ENCODE data around the gene COLGALT1. TPM values are rescaled to one million over a fixed set of nuclear protein-coding genes. Genes with fewer than 3 reads are reported as not detected.
"Not testable (repeated sequence)": the region's sequence is repeated elsewhere in the genome, so short reads cannot be mapped to it uniquely, and the experiment has no call there.

COLGALT1 gene
- 10 to 100 TPM; 48.3 to 53.3 TPM for total RNA-seq
- long read RNA-seq, transcript COLGALT1-201 (12 exons, 3,704 nt), result minor isoform, 20 of 97 reads
- long read RNA-seq, transcript COLGALT1-202 (2 exons, 2,941 nt), result major isoform, 21 of 97 reads
- long read RNA-seq, partial matches to known transcripts, result 51 of 97 reads
- long read RNA-seq, other reads (novel, unspliced or antisense), result 5 of 97 reads

DNA sequence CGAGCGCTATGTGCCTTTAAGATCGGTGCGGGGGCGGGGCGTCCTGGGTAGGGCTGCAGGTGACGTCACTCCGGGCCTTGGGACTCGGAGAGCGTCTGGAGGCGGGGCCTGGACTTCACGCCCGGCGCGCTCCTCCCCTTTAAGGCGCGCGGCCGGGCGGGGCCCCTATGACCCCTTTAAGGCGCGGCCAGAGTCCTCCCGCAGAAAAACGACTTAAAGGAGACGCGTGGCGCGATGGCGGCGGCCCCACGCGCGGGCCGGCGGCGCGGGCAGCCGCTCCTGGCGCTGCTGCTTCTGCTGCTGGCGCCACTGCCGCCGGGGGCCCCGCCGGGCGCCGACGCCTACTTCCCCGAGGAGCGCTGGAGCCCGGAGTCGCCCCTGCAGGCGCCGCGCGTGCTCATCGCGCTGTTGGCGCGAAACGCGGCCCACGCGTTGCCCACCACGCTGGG, at the start of gene COLGALT1:
Gene COLGALT1, plus strand, starts transcription at position 170 of the 449 bp plus-strand sequence. Its CDS starts 65 bp downstream, at position 235.
- intact Hi-C loops (cut with DNase I, micrococcal nuclease), result no loop called here
- DNase-seq (peak; percentile 97 to 100), ATAC-seq (peak; percentile 96)

DNA sequence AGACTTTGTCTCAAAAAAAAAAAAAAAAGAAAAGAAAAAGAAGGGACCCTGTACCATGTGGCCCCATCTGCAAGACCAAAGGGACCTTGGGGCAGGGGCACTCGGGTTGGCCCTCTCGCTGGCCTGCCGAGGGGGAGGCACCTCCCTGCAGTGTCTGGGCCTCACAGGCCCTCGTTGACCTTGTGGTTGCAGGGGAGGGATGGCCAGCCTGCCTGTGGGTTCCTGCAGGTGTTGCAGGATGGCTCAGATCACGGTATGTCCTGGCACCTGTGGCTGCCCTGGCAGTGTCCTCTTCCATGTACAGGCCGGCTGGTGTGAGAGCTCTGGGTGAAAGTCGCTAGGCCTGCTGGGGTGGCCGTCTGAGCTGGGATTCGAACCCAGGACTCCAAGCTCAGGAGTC, 48.7 kb upstream of the COLGALT1 start:
- ATAC-seq (no peak), DNase-seq (no peak)
- intact Hi-C loops (cut with DNase I, micrococcal nuclease), result no loop called here

DNA sequence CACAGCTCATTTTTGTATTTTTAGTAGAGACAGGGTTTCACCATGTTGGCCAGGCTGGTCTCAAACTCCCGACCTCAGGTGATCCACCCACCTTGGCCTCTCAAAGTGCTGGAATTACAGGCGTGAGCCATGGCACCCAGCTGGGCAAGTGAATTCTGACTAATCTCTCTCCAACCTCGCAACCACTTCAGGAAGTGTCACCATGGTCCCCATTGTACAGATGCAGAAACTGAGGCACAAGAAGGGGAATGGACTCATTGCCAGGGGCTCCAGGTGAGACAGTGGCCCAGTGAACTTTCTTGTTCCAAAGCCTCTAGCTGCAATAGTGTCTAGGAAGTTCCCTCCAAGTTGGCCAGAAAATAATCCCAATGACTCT, 46.9 kb upstream of the COLGALT1 start:
- intact Hi-C loops (cut with DNase I, micrococcal nuclease); ATAC-seq: not testable (repeated sequence)

DNA sequence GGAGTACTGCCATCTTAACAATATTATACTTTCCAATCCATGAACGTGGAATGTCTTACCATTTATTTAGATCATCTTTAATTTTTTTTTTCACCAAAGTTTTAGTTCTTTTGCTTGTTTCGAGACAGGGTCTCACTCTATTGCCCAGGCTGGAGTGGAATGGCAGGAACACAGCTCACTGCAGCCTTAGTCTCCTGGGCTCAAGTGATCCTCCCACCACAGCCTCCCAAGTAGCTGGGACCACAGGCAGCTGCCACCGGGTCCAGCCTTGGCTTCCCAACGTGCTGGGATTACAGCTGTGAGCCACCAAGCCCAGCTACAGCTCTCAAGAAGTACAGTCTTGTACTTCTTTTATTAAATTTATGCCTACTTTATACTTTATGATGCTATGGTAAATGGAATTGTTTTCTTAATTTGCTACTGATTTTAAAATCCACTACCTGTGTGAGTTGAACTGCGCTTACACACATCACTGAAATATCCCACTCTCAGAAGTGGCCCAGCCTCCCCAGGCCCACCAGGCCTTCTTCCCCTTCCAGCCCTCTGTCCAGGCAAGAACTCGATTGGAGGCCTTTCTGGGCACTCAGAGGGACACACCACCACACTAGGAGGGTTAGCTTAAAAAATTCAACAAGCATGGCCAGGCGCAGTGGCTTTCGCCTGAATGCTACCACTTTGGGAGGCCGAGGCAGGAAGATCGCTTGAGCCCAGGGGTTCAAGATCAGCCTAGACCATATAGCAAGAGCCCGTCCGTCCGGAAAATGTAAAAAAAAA, 45.0 kb upstream of the COLGALT1 start:
- no peak for ATAC-seq
- intact Hi-C loops (cut with DNase I, micrococcal nuclease), result no loop called here

More for the DNA sequence above, 46.9 kb upstream of the COLGALT1 start:
- not testable (repeated sequence) for DNase-seq

DNA sequence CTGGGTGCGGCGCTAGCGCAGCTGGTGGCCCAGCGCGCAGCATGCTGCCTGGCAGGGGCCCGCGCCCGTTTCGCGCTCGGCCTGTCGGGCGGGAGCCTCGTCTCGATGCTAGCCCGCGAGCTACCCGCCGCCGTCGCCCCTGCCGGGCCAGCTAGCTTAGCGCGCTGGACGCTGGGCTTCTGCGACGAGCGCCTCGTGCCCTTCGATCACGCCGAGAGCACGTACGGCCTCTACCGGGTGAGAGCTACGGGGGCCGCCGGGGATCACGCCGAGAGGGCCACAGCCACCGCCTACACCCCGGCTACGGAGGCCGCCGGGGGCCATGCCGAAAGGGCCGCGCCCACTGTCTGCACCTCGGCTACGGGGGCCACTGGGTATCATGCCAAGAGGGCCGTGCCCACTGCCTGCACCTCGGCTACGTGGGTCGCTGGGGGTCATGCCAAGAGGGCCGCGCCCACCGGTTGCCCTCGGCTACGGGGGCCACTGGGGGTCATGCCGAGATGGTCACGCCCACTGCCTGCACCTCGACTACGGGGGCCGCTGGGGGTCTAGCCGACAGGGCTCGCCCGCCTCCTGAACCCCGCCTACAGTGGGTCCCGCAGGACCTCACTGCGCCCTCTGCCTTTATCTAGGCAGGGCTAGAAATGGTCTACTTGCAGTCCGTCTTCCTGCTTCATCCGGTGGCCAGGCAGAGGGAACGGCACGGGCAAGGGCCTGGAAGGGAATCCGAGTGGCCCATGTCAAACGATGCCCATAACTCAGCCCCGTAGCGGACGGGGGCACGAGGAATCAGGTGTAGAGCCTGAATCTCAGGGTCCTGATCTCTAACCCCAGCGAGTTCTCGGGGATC, 43.5 kb upstream of the COLGALT1 start:
- ATAC-seq (peak; percentile 77), DNase-seq (peak; percentile 88 to 91)
- intact Hi-C loops (cut with DNase I, micrococcal nuclease), result no loop called here

More for the DNA sequence above, 45.0 kb upstream of the COLGALT1 start:
- DNase-seq, result no peak

DNA sequence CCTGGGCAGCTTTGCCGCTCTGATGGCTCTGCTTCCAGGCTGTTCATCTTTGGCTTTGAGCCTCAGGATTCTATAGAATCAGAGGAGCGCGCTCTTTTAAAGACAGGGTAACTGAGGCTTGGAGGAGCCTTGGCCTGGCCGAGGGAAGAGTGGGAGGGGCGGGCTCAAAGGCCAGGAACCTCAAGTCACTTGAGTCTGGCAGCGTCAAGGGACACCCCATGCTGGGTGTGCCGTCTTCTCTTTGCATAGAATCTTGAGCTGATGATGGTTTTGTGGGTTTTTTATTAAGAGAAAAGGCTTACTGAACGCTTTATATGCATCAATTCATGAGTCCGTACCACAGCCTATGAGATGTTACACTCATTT, 42.9 kb upstream of the COLGALT1 start:
- intact Hi-C loops (cut with DNase I, micrococcal nuclease), result no loop called here
- no peak for DNase-seq
- ATAC-seq, result peak; percentile 9

DNA sequence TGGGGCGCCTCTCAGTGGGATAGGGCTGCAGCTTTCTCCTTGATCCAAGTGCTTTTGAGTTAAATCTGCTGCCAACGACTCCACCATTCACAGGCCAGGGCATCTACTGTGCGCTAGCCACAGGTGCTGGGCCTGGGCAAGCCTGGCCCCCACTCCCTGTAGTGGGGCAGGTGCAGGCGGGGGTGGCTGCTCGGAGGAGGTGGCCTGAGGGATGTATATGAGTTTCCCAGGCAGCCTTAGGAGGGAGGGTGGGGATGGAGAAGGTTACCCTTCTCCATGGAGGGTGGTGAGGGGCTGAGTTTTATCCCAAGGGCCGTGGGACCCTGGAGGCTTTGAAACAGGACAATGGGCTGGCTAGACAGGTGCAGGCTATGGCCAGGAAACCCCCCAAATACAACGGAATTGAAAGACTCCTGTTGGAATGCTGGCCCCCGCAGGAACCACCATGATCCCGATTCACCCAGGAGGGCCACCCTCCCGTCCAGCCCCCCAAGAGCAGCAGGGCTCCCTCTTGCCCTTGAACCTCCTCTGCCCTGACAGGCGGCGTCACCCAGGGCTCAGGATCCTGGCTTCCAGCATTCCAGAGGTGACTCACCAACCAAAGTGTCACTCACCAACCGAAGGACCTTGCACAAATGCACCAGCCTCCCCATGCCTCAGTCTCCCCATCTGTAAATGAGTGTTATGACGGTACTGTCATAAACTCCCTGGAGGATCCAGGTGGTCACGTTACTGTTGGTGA, 39.9 kb upstream of the COLGALT1 start:
- intact Hi-C loops (cut with DNase I, micrococcal nuclease), result no loop called here
- DNase-seq, result no peak
- no peak for ATAC-seq

DNA sequence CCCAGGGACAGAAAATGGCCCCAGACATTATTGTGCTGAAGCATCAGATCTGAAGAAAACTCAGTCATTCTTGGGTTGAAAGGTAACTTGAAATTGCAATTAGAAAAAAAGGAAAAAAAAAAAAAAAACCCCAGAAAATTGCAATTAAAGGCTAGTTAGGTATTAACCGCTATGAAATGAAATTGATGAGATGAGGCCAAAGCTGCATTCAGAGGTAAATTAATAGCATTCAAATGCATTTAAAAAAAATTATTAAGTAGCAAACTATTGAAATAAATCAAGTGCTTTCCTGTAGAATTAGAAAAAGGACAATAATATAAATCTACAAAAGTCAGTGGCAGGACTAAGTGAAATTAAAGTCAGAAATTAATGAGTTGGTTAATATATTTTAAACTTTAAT, 37.6 kb upstream of the COLGALT1 start:
- ATAC-seq (no peak), DNase-seq (no peak)
- intact Hi-C loops (cut with DNase I, micrococcal nuclease), result no loop called here

DNA sequence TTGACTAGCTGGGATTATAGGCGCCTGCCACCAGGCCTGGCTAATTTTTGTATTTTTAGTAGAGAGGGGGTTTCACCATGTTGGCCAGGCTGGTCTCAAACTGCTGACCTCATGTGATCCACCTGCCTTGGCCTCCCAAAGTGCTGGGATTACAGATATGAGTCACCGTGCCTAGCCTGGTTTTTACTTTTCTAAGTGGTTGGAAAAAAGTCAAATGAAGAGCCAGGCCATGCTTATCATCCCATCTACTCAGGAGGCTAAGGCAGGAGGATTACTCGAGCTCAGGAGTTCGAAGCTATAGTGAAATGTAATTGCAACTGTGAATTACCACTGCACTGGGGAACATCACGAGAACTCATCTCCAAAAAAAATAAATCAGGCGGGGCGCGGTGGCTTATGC, 36.8 kb upstream of the COLGALT1 start:
- DNase-seq; intact Hi-C loops (cut with DNase I, micrococcal nuclease); ATAC-seq: not testable (repeated sequence)

DNA sequence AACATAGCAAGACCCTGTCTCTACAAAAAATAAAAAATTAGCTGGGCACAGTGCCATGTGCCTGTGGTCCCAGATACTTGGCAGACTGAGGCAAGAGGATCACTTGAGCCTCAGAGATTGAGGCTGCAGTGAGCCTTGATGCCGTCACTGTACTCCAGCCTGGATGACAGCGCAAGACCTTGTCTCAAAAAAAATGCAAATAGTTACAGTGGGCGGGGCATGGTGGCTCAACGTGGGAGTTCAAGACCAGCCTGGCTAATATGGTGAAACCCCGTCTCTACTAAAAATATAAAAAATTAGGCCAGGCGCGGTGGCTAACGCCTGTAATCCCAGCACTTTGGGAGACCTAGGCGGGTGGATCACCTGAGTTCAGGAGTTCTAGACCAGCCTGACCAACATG, 35.5 kb upstream of the COLGALT1 start:
- DNase-seq (no peak), ATAC-seq (no peak)
- intact Hi-C loops (cut with DNase I, micrococcal nuclease), result no loop called here

DNA sequence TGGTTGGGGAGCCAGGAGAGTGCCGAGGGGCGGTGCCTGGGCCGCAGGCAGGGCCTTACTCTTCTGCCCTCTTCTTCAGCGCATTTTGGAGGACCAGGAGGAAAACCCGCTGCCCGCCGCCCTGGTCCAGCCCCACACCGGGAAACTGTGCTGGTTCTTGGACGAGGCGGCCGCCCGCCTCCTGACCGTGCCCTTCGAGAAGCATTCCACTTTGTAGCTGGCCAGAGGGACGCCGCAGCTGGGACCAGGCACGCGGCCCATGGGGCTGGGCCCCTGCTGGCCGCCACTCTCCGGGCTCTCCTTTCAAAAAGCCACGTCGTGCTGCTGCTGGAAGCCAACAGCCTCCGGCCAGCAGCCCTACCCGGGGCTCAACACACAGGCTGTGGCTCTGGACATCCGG, 34.6 kb upstream of the COLGALT1 start:
- intact Hi-C loops (cut with DNase I, micrococcal nuclease), result no loop called here
- DNase-seq, result no peak
- ATAC-seq, result peak; percentile 6

DNA sequence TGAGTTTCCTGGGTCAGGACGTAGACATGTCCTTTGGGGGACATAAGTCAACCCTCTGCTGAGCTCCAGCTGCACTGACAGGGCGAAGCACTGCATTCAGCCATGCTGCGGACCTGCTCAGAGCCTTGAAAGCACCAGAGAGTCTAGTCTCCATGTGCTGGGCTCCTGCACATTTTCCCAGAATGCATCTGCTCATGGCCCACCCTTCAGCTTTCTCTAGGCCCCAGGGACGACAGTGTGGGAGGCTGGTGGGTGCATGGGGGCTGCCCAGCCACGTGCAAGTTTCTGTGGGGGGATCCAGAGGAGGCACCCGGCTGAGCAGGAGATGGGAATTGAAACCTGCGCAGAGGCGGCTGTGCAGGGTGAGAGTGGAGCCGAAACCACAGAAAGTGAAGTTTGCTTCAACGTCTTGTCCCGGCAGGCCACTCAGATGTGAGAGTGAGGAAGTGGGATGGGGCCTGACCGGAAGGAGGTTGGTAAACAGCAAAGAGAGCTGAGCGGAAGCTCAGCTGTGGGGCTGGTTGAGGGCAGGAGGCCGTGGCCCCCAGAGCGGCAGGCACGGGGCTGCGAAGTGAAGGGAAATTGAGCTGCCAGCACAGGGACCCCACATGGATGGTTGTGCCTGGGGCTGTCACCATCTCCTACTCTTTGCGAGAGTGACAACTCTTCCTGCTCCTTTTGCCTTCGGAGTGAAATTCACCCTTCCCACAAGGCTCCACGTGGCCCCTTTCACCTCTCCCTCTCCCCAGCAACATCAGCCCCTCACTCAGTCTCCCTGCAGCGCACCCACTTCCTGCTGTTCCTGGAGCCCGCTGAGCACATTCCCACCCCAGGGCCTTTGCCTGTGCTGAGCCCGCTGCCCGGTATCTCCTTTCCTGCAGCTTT, 32.2 kb upstream of the COLGALT1 start:
- DNase-seq (peak; percentile 58 to 64), ATAC-seq (peak; percentile 54)
- intact Hi-C loops (cut with DNase I, micrococcal nuclease), result no loop called here

DNA sequence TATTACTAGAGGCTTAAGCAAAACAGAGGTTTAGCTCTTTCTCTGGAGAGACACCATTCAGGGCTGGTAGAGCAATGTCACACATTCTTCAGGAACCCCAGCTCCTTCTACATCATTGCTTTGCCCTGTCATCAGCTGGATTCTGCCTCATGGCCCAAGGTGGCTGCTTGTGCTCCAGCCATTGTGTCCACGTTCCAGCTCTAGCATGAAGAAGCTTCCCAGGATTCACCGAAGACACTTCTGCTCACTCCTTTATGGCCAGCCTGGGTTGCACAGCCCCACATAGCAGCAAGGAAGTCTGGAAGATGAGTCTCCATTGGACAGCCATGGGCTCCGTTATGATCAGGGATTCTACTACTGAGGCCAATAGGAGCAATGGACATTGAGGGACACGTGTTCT, 30.8 kb upstream of the COLGALT1 start:
- ATAC-seq (no peak), DNase-seq (no peak)
- intact Hi-C loops (cut with DNase I, micrococcal nuclease), result no loop called here

DNA sequence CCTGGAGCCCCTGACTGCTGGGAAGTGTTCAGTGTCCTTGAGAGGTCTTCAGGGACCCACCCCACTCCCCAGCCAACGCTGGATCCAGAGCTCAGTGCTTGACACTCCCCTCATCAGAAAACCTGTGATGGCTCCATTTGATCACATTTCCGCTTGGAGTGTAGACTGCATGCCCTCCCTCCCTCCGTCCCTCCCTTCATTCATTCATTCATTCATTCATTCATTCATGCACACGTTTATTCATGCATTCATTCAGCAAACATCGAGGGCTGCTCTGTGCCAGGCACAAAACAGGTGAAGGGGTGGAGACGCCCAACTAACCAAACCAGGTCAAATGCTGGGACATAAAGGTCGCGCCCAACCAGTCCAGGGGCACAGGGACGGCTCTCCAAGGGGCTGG, 30.3 kb upstream of the COLGALT1 start:
- ATAC-seq (no peak), DNase-seq (no peak)
- intact Hi-C loops (cut with DNase I, micrococcal nuclease), result no loop called here

DNA sequence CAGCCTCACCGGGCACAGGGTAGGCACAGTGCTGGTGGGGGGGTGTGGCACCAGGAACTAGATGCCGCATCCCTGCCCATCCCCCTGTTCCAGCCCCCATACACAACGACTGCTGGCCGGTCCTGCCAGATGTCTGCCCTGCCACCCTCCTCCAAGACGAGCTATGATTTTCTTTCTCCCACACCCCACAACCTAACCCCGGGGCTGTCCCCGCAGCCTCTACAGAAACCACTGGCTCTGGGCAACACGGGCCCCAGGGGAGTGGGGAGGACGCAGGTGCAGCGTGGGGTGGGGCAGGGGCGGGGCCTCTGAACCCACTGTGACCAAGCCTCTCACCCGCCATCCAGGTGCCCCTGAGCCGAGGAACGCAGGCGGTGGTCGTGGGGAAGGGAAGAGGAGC, 28.5 kb upstream of the COLGALT1 start:
- DNase-seq (peak in 1 of 2 donors; percentile 44), ATAC-seq (no peak)

DNA sequence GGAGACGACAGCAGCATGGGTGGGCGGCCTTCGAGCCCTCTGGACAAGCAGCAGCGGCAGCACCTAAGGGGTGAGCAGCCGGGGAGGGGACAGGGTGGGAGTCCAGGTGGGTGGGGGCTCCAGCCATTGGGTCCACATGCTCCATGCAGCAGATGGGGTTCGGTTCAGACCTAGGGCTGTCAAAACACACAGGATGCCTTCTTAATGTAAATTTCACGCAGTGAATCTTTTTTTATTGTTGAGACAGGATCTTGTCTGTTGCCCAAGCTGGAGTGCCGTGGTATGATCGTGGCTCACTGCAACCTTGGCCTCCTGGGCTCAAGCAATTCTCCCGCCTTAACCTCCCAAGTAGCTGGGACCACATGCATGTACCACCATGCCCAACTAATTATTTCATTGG, 28.1 kb upstream of the COLGALT1 start:
- ATAC-seq (no peak), DNase-seq (no peak)
- intact Hi-C loops (cut with DNase I, micrococcal nuclease), result no loop called here

More for the DNA sequence above, 28.5 kb upstream of the COLGALT1 start:
- intact Hi-C loops (cut with DNase I, micrococcal nuclease), result no loop called here

DNA sequence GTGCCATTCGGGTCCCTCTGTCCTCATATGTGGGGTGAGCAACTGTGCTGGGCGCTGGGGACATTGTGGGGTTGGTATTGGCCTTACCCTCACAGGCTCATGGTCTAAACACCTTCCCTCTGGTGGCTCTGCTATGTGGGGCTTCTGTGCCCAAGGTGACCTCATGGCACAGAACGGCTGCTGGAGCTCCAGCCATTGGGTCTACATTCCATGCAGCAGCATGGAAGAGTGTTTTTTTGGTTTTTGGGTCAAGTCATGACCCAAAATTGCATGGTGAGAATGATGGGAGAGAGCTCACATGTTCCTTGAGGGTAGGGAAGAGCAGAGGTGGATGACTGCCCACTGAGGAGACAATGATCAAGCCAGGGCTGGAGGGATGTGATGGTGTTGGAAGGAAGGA, 26.8 kb upstream of the COLGALT1 start:
- intact Hi-C loops (cut with DNase I, micrococcal nuclease), result no loop called here
- ATAC-seq, result no peak
- no peak for DNase-seq
